GM21367 (cell line): ENCODE measurements around the gene FYCO1.
"Not testable (repeated sequence)": the region's sequence is repeated elsewhere in the genome, so short reads cannot be mapped to it uniquely, and the experiment has no call there.

Experiments used
- ATAC-seq: cut with Tn5 transposase; IDR thresholded peaks from one replicate; pipeline ENCODE4 v1.9.1; 2021; ENCODE audit not compliant: unreplicated experiment

The FYCO1 gene

GRCh38 chr3:46010519-46011113 is 15.0 kb upstream of the FYCO1 start:
- ATAC-seq: no peak

- no peak for ATAC-seq
Observed at GRCh38 chr3:46008058-46008457, 12.4 kb upstream of the FYCO1 start.

- ATAC-seq: no peak
Observed at GRCh38 chr3:46007280-46007679, 11.7 kb upstream of the FYCO1 start.

GRCh38 chr3:46006238-46007032 is 10.8 kb upstream of the FYCO1 start:
- ATAC-seq: no peak

- not testable (repeated sequence) for ATAC-seq
Observed at GRCh38 chr3:46003706-46004105, 8.1 kb upstream of the FYCO1 start.

- no peak for ATAC-seq
Observed at GRCh38 chr3:46001178-46001577, 5.6 kb upstream of the FYCO1 start.

- no peak for ATAC-seq
Observed at GRCh38 chr3:45997942-45998341, 2.3 kb upstream of the FYCO1 start.

- ATAC-seq: not testable (repeated sequence)
Observed at GRCh38 chr3:45997499-45997898, 1.9 kb upstream of the FYCO1 start.

GRCh38 chr3:45994419-45995235 is 997 bp downstream of the FYCO1 start:
- ATAC-seq: no peak

GRCh38 chr3:45993421-45994027 is 2.1 kb downstream of the FYCO1 start:
- ATAC-seq: no peak

GRCh38 chr3:45992821-45993221 is 2.8 kb downstream of the FYCO1 start:
- ATAC-seq: no peak

- ATAC-seq: no peak
Observed at GRCh38 chr3:45992133-45992729, 3.4 kb downstream of the FYCO1 start.

GRCh38 chr3:45991341-45991740 is 4.3 kb downstream of the FYCO1 start:
- ATAC-seq: no peak

GRCh38 chr3:45990181-45990580 is 5.4 kb downstream of the FYCO1 start:
- ATAC-seq: no peak

GRCh38 chr3:45988804-45989203 is 6.8 kb downstream of the FYCO1 start:
- ATAC-seq: no peak

GRCh38 chr3:45988362-45988761 is 7.3 kb downstream of the FYCO1 start:
- ATAC-seq: no peak

GRCh38 chr3:45987368-45988291 is 8.0 kb downstream of the FYCO1 start:
- no peak for ATAC-seq

GRCh38 chr3:45986303-45986982 is 9.2 kb downstream of the FYCO1 start:
- ATAC-seq: no peak

- ATAC-seq: no peak
Observed at GRCh38 chr3:45985532-45986302, 9.9 kb downstream of the FYCO1 start.
